Endothelial cell of umbilical vein (primary cell): Measurements from ENCODE around the gene SLC23A1. TPM values are rescaled to one million over a fixed set of nuclear protein-coding genes. Genes with fewer than 3 reads are reported as not detected.

ENCODE experiments used
- BruUV-seq: library from RNA; stranded (reverse); fragments of 400-500 nt; replicated peaks from 2 replicates; lab custom pipeline; 2021; lab: Mats Ljungman, UMichigan
- CTCF ChIA-PET: fragments of 300-600, 350-600 bp; sonication (Branson Sonifier 250); formaldehyde crosslinking; loops from one replicate; lab custom pipeline; 2021; ENCODE audit warnings: antibody characterized with exemption, inconsistent platforms; lab: Charles Lee
- POLR2A ChIA-PET: fragments of 300-600, 350-600 bp; sonication (Branson Sonifier 250); formaldehyde crosslinking; loops from one replicate; lab custom pipeline; 2021; ENCODE audit warnings: antibody characterized with exemption, inconsistent platforms; lab: Charles Lee
- DNase-seq: peaks from one replicate; pipeline ENCODE4 v3.0.0-alpha.2; 2011; ENCODE audit warnings: low read depth, low spot score
- FAIRE-seq: peaks from 2 replicates; lab custom pipeline; 2011; peaks lifted over from hg19 to GRCh38; lab: Jason Lieb, UNC
- H2AFZ ChIP-seq: 2 replicates; pipeline ENCODE4 v1.6.0; 2012; ENCODE audit warnings: low read depth, low read length, control low read depth, inconsistent platforms
- H3K27ac ChIP-seq: 2 replicates; pipeline ENCODE4 v1.5.1; 2011; ENCODE audit warnings: low read depth, mild to moderate bottlenecking, control low read depth, low read length, moderate library complexity; ENCODE audit not compliant: insufficient read depth
- H3K27me3 ChIP-seq, 2 experiments: 2 replicates each; pipeline versions ENCODE4 v1.6.0 to v1.6.1; 2011; ENCODE audit warnings: low read length in 2 of 2, mixed read lengths in 1 of 2; ENCODE audit not compliant: control insufficient read depth in 2 of 2, insufficient read depth in 2 of 2
- H3K36me3 ChIP-seq, 2 experiments: 2 replicates in 1 of 2; 3 replicates in 1 of 2; pipeline ENCODE4 v1.5.1; 2011; ENCODE audit warnings: low read length in 2 of 2, mild to moderate bottlenecking in 1 of 2, moderate library complexity in 1 of 2; ENCODE audit not compliant: control insufficient read depth in 2 of 2, insufficient read depth in 2 of 2; ENCODE audit errors: extremely low read depth in 1 of 2
- H3K4me1 ChIP-seq: 3 replicates; pipeline ENCODE4 v1.5.1; 2011; ENCODE audit warnings: mild to moderate bottlenecking, low read length; ENCODE audit not compliant: control insufficient read depth, insufficient read depth; ENCODE audit errors: extremely low read depth
- H3K4me2 ChIP-seq: 2 replicates; pipeline ENCODE4 v1.6.1; 2011; ENCODE audit warnings: low read length, control low read depth, mixed read lengths; ENCODE audit not compliant: insufficient read depth
- H3K4me3 ChIP-seq, 3 experiments: fragments of 200-600 bp in 1 of 3; sonication (generic), shearing (Covaris generic) in 1 of 3; replicated peaks in 1 of 3; 2 replicates each; pipeline ENCODE4 v1.5.1; 2011 to 2016; ENCODE audit warnings: control low read depth in 3 of 3, low read length in 3 of 3, mild to moderate bottlenecking in 2 of 3, inconsistent platforms in 1 of 3, low read depth in 1 of 3, moderate library complexity in 1 of 3; ENCODE audit not compliant: insufficient read depth in 1 of 3
- H3K79me2 ChIP-seq: 2 replicates; pipeline ENCODE4 v1.6.0; 2012; ENCODE audit warnings: low read length, inconsistent platforms; ENCODE audit not compliant: control insufficient read depth, insufficient read depth
- H3K9ac ChIP-seq: replicated peaks from 2 replicates; pipeline ENCODE3; 2011; ENCODE audit warnings: low read length, control low read depth; ENCODE audit not compliant: insufficient read depth; ENCODE audit errors: extremely low read depth
- H3K9me1 ChIP-seq: replicated peaks from 3 replicates; pipeline ENCODE4 v1.6.0; 2011; ENCODE audit warnings: mild to moderate bottlenecking, low read length; ENCODE audit not compliant: control insufficient read depth, insufficient read depth; ENCODE audit errors: extremely low read depth
- H3K9me3 ChIP-seq: replicated peaks from 2 replicates; pipeline ENCODE4 v1.5.1; 2012; ENCODE audit warnings: low read length, inconsistent platforms; ENCODE audit not compliant: control insufficient read depth, insufficient read depth
- H4K20me1 ChIP-seq: replicated peaks from 2 replicates; pipeline ENCODE3; 2011; ENCODE audit warnings: mild to moderate bottlenecking, low read length; ENCODE audit not compliant: control insufficient read depth, insufficient read depth; ENCODE audit errors: extremely low read depth
- CTCF ChIP-seq, 2 donors: IDR thresholded peaks; 1 replicate in 1 of 2; 2 replicates in 1 of 2; pipeline ENCODE4 v1.5.1; 2011; ENCODE audit warnings: low read length in 2 of 2, mild to moderate bottlenecking in 2 of 2, moderate library complexity in 2 of 2, control low read depth in 1 of 2, inconsistent platforms in 1 of 2, low read depth in 1 of 2; ENCODE audit not compliant: insufficient read depth in 1 of 2; ENCODE audit errors: extremely low read depth in 1 of 2
- EZH2 ChIP-seq: IDR thresholded peaks from 2 replicates; pipeline ENCODE4 v1.6.1; 2012; ENCODE audit warnings: borderline replicate concordance, low read depth, mild to moderate bottlenecking, moderate library complexity, low read length, inconsistent platforms; ENCODE audit not compliant: severe bottlenecking
- FOS ChIP-seq: IDR thresholded peaks from 2 replicates; pipeline ENCODE4 v1.6.1; 2011; ENCODE audit warnings: mild to moderate bottlenecking, low read length, moderate library complexity, borderline replicate concordance; ENCODE audit not compliant: insufficient read depth
- GATA2 ChIP-seq: IDR thresholded peaks from 2 replicates; pipeline ENCODE4 v1.7.0; 2011; ENCODE audit warnings: low read depth, mild to moderate bottlenecking, moderate library complexity, mixed read lengths, low read length; ENCODE audit not compliant: insufficient read length, insufficient read depth
- JUN ChIP-seq: IDR thresholded peaks from 2 replicates; pipeline ENCODE4 v1.6.1; 2011; ENCODE audit warnings: borderline replicate concordance, low read depth; ENCODE audit not compliant: insufficient read length, insufficient read depth
- MAX ChIP-seq: IDR thresholded peaks from 2 replicates; pipeline ENCODE4 v1.6.1; 2011; ENCODE audit not compliant: insufficient read depth, insufficient read length
- MYC ChIP-seq: IDR thresholded peaks from one replicate; pipeline ENCODE4 v1.6.1; 2011; ENCODE audit warnings: mild to moderate bottlenecking, low read depth, low read length
- POLR2A ChIP-seq: IDR thresholded peaks from 2 replicates; pipeline ENCODE4 v1.6.1; 2012; ENCODE audit warnings: low read depth, mild to moderate bottlenecking, control low read depth, low read length
- POLR2AphosphoS5 ChIP-seq: IDR thresholded peaks from 2 replicates; pipeline ENCODE4 v1.6.1; 2012; ENCODE audit warnings: low read depth, mild to moderate bottlenecking, control low read depth, low read length, moderate library complexity; ENCODE audit not compliant: insufficient read depth
- dilution Hi-C: fragments of 300-500 bp; cut with MboI; formaldehyde crosslinking; loops from one replicate; pipeline ENCODE4 v1.15.0; 2019; ENCODE audit warnings: low sequenced_read_pairs; ENCODE audit not compliant: extremely low pct_ligation_motif_present
- intact Hi-C: fragments of 100-400 bp; cut with micrococcal nuclease; formaldehyde crosslinking; loops from one replicate; pipeline ENCODE4 v1.10.0; 2022
- polyA plus RNA-seq, 4 experiments: library from polyadenylated mRNA; depleted of rRNA in 3 of 4; stranded (reverse) in 3 of 4; unstranded in 1 of 4; fragments of >200 nt; gene quantifications; 2 replicates each; pipeline versions ENCODE4 v1.2.1 to v1.2.3, GENCODE V29; 2011 to 2012; ENCODE audit warnings: missing spikeins in 1 of 4
- total RNA-seq: library from RNA; stranded (reverse); gene quantifications from 2 replicates; pipeline ENCODE4 v1.2.3, GENCODE V29; 2021

SLC23A1 gene
- total and polyA plus RNA-seq, 2 donors (not counting 3 experiments of a cell fraction or from before 2014, with no cell fraction given), result not detected

GRCh38 chr5:139418793-139419192, 35.7 kb upstream of the SLC23A1 start:
- intact Hi-C loops, result no loop called here
- H3K9me1 ChIP-seq, result no peaks in the 10 kb centered on the region
- dilution Hi-C loops, result loop anchor here (10.0 kb wide), 1 partner anchor 106 kb away; no protein-coding TSS in a partner anchor
- H3K4me1 ChIP-seq, result peaks cover 25% of the 10 kb centered on the region
- H3K4me2 ChIP-seq, result peak overlapping the region; percentile 65
- ChIA-PET CTCF (interaction anchor here (0.6 to 9.0 kb wide), 10 partner anchors 11 to 215 kb away, joined by 3 to 191 read pairs (median 3); partner anchors contain the start of genes SPATA24 and UBE2D2), POLR2A (no interaction called here)
- H3K9ac ChIP-seq, result peak overlapping the region; percentile 2
- no peaks in the 10 kb centered on the region for H3K79me2 ChIP-seq
- BruUV-seq, result no TSS peak
- FAIRE-seq (no peak), DNase-seq (peak; percentile 54)
- H3K36me3 ChIP-seq, result peaks cover 11 to 16% of the 10 kb centered on the region in 2 experiments
- H4K20me1 ChIP-seq, result no peaks in the 10 kb centered on the region
- no peak overlapping the region for H2AFZ ChIP-seq
- H3K27ac ChIP-seq, result peak overlapping the region; percentile 7
- no peaks in the 10 kb centered on the region for H3K9me3 ChIP-seq
- no peaks in the 10 kb centered on the region for H3K27me3 ChIP-seq
- TF ChIP-seq FOS (no peak), MYC (no peak)
- H3K4me3 ChIP-seq, result no peak overlapping the region

GRCh38 chr5:139417214-139417613, 34.1 kb upstream of the SLC23A1 start:
- peaks cover 25% of the 10 kb centered on the region for H3K4me1 ChIP-seq
- no peaks in the 10 kb centered on the region for H3K9me1 ChIP-seq
- POLR2A ChIA-PET, result no interaction called here
- FAIRE-seq (peak; percentile 62), DNase-seq (peak; percentile 26)
- H3K27ac ChIP-seq, result no peak overlapping the region
- H4K20me1 ChIP-seq, result no peaks in the 10 kb centered on the region
- H3K79me2 ChIP-seq, result no peaks in the 10 kb centered on the region
- CTCF ChIA-PET, result interaction anchor here (0.7 to 9.0 kb wide), 3 partner anchors 11 to 102 kb away, joined by 3 to 191 read pairs (median 6); no protein-coding TSS in a partner anchor
- H3K36me3 ChIP-seq, result peaks cover 12% of the 10 kb centered on the region in 2 experiments
- no TSS peak for BruUV-seq
- no peak overlapping the region for H3K4me2 ChIP-seq
- dilution Hi-C loops, result loop anchor here (10.0 kb wide), 1 partner anchor 108 kb away; no protein-coding TSS in a partner anchor
- no peak overlapping the region for H3K9ac ChIP-seq
- no peaks in the 10 kb centered on the region for H3K9me3 ChIP-seq
- no peak overlapping the region for H2AFZ ChIP-seq
- no peaks in the 10 kb centered on the region for H3K27me3 ChIP-seq
- TF ChIP-seq CTCF (IDR thresholded peaks at IDR 0.05; ENCODE audit: extremely low read depth in 1 of 2, insufficient read depth in 1 of 2, low read depth in 1 of 2, low read length in 2 of 2) (no peak), POLR2A (no peak), EZH2 (no peak), POLR2AphosphoS5 (no peak), MAX (no peak), MYC (no peak), FOS (no peak), JUN (no peak), GATA2 (no peak)
- intact Hi-C loops, result no loop called here
- no peak overlapping the region for H3K4me3 ChIP-seq
